Sigmoid colon (tissue), 4 donors: ENCODE results near the gene KRTAP10-4.

ENCODE experiments used
- EP300 ChIP-seq, 4 donors: sonication (generic); formaldehyde crosslinking; IDR thresholded peaks; one replicate each; pipeline ENCODE4 v1.6.1; 2017; ENCODE audit warnings: antibody characterized with exemption in 4 of 4
- TF ChIP-seq, protein P1 (sequence below), 4 experiments: fragments of 450-650 bp in 3 of 4; fragments of 200-600 bp in 1 of 4; IDR thresholded peaks; one replicate each; pipeline ENCODE4 v1.5.1; 2016 to 2019; ENCODE audit warnings: antibody characterized with exemption in 4 of 4, mild to moderate bottlenecking in 3 of 4, moderate library complexity in 2 of 4

DNA sequence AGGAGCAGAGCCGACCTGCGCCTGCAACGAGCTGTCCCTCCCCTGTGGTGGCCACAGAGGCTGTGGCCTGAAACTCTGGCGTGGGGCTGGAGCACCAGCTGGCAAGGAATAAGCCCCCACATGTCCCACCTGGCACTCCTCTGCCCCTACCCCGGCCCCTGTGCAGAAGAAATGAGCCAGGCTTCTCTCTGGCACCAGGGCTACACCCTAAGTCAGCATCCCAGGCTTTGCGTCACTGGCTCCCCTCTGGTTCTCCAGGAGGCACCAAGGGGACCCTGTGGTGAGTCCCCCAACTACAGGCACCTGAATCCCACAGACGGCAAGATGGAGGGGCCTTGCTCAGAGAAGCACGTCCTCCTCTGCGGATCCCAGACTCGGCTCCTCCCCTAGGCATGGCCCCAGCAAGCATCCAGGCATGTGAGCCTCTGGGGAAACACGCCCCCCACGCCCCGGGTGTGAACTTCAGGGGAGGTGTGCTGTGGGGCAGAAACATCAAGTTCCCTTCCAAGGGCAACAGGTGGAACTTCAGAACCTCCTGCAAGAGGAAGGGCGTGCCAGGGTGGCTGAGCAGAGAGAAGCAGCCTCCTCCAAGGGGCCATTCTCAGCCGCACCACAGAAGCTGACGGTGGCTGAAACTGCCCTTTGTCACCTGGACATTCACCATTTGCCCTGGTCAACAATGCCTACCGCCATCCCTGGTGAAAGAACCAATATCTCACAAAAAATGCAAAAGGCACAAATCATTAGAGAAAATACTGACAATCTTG, 29.8 kb downstream of the KRTAP10-4 start:
- TF ChIP-seq, protein P1, sequence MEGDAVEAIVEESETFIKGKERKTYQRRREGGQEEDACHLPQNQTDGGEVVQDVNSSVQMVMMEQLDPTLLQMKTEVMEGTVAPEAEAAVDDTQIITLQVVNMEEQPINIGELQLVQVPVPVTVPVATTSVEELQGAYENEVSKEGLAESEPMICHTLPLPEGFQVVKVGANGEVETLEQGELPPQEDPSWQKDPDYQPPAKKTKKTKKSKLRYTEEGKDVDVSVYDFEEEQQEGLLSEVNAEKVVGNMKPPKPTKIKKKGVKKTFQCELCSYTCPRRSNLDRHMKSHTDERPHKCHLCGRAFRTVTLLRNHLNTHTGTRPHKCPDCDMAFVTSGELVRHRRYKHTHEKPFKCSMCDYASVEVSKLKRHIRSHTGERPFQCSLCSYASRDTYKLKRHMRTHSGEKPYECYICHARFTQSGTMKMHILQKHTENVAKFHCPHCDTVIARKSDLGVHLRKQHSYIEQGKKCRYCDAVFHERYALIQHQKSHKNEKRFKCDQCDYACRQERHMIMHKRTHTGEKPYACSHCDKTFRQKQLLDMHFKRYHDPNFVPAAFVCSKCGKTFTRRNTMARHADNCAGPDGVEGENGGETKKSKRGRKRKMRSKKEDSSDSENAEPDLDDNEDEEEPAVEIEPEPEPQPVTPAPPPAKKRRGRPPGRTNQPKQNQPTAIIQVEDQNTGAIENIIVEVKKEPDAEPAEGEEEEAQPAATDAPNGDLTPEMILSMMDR (IDR thresholded peaks at IDR 0.05), result no peak
- no peak for TF ChIP-seq EP300 (IDR thresholded peaks at IDR 0.05)
